ENCODE measurements around the gene PCGF1. TPM values are rescaled to one million over a fixed set of nuclear protein-coding genes. Genes with fewer than 3 reads are reported as not detected.

Gene PCGF1
- total and polyA plus RNA-seq, 2 of the 13 experiments (the other 11 are each of a cell fraction or from before 2014, with no cell fraction given) = 20.4 to 22.6 TPM

DNA sequence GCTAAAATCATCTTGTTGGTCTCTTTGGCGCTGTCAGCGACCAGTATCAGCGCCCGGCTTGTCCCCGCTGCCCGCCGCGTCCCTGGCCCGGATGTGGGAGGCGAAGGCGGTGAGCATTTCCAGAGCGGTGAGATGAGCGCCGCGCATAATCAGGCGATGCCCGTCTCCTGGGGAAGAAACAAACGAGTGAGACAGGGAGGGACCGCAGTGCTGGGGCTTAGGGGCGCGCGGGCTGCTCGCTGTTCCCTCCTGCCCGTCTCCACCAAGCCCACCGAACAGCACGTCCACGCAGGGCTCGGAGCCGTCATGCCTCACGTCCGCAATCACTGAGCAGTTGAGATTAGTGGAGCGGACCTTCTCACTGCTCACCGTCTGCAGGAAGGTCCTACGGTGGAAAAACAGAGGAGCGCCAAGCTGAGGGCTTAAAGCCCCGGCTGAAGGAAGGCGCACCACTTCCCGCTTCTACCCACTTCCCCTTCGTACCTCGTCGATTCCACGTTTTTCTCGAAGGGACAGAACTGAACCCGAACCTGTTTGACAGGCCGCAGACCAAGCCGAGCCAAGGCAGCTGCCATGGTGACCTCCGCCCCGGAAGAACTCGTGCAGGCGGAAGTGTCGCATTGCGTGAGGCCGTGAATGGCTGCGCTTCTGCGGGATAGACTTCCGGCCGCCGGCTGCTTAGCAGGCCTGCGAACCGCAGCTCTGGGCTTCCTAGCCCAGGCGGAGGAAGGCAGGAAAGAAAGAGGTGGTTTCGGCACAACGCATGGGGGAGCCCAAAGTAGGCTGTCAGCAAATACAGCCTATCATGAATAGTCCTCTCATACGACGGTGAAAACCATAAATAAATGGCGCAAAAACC is 35.2 kb downstream of the PCGF1 start, which contains the start of gene MRPL53 (continued):
- TF ChIP-seq ZNF749 (CRISPR knock-in tag; IDR thresholded peaks at IDR 0.05; ENCODE audit: borderline replicate concordance) = peak; percentile 99
- TF ChIP-seq PHB2 (IDR thresholded peaks at IDR 0.05; ENCODE audit: partially characterized antibody) = no peak
- peak; percentile 82 for TF ChIP-seq SMAD3 (CRISPR knock-in tag; IDR thresholded peaks at IDR 0.05)
- TF ChIP-seq ZNF354B (CRISPR knock-in tag; IDR thresholded peaks at IDR 0.05) = peak; percentile 57; the same call in 1 of the 2 replicates
- TF ChIP-seq, protein P1, sequence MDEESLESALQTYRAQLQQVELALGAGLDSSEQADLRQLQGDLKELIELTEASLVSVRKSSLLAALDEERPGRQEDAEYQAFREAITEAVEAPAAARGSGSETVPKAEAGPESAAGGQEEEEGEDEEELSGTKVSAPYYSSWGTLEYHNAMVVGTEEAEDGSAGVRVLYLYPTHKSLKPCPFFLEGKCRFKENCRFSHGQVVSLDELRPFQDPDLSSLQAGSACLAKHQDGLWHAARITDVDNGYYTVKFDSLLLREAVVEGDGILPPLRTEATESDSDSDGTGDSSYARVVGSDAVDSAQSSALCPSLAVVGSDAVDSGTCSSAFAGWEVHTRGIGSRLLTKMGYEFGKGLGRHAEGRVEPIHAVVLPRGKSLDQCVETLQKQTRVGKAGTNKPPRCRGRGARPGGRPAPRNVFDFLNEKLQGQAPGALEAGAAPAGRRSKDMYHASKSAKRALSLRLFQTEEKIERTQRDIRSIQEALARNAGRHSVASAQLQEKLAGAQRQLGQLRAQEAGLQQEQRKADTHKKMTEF (CRISPR knock-in tag; IDR thresholded peaks at IDR 0.05) = peak; percentile 95
- no peak for TF ChIP-seq FLYWCH1 (CRISPR knock-in tag; IDR thresholded peaks at IDR 0.05)
- TF ChIP-seq ELF4 (CRISPR knock-in tag; IDR thresholded peaks at IDR 0.05; ENCODE audit: borderline replicate concordance) = peak; percentile 93; the same call in 1 of the 2 replicates
- TF ChIP-seq, protein P2, sequence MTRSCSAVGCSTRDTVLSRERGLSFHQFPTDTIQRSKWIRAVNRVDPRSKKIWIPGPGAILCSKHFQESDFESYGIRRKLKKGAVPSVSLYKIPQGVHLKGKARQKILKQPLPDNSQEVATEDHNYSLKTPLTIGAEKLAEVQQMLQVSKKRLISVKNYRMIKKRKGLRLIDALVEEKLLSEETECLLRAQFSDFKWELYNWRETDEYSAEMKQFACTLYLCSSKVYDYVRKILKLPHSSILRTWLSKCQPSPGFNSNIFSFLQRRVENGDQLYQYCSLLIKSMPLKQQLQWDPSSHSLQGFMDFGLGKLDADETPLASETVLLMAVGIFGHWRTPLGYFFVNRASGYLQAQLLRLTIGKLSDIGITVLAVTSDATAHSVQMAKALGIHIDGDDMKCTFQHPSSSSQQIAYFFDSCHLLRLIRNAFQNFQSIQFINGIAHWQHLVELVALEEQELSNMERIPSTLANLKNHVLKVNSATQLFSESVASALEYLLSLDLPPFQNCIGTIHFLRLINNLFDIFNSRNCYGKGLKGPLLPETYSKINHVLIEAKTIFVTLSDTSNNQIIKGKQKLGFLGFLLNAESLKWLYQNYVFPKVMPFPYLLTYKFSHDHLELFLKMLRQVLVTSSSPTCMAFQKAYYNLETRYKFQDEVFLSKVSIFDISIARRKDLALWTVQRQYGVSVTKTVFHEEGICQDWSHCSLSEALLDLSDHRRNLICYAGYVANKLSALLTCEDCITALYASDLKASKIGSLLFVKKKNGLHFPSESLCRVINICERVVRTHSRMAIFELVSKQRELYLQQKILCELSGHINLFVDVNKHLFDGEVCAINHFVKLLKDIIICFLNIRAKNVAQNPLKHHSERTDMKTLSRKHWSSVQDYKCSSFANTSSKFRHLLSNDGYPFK (CRISPR knock-in tag; IDR thresholded peaks at IDR 0.05; ENCODE audit: borderline replicate concordance) = peak; percentile 96
- TF ChIP-seq SP1 (IDR thresholded peaks at IDR 0.05) = no peak
- TF ChIP-seq SP1 (CRISPR knock-in tag; IDR thresholded peaks at IDR 0.05) = peak; percentile 85
- TF ChIP-seq TAF15 (IDR thresholded peaks at IDR 0.05; ENCODE audit: low read depth, low read length, poor library complexity, severe bottlenecking) = peak; percentile 99
- TF ChIP-seq AGO2 (optimal IDR thresholded peaks at IDR 0.05; ENCODE audit: low read depth, low read length) = peak; percentile 100
- TF ChIP-seq POGZ (CRISPR knock-in tag; IDR thresholded peaks at IDR 0.05) = peak; percentile 83
- TF ChIP-seq EP300 (IDR thresholded peaks at IDR 0.05; ENCODE audit: low read depth in 2 of 2, low read length in 2 of 2) = peak in 1 of 2 experiments; percentile 54; a peak in 2 of 4 replicates
- TF ChIP-seq EP300 (CRISPR knock-in tag; IDR thresholded peaks at IDR 0.05; ENCODE audit: borderline replicate concordance) = peak; percentile 67
- peak; percentile 96 for TF ChIP-seq MEF2D (CRISPR knock-in tag; IDR thresholded peaks at IDR 0.05)
- peak; percentile 99 for TF ChIP-seq ZNF350 (CRISPR knock-in tag; IDR thresholded peaks at IDR 0.05; ENCODE audit: borderline replicate concordance, low read depth)
- TF ChIP-seq, protein P3, sequence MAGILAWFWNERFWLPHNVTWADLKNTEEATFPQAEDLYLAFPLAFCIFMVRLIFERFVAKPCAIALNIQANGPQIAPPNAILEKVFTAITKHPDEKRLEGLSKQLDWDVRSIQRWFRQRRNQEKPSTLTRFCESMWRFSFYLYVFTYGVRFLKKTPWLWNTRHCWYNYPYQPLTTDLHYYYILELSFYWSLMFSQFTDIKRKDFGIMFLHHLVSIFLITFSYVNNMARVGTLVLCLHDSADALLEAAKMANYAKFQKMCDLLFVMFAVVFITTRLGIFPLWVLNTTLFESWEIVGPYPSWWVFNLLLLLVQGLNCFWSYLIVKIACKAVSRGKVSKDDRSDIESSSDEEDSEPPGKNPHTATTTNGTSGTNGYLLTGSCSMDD (CRISPR knock-in tag; IDR thresholded peaks at IDR 0.05) = peak; percentile 36; the same call in 1 of the 2 replicates
- TF ChIP-seq NFKBIZ (CRISPR knock-in tag; IDR thresholded peaks at IDR 0.05) = peak; percentile 78; the same call in 1 of the 2 replicates
- TF ChIP-seq YEATS4 (CRISPR knock-in tag; IDR thresholded peaks at IDR 0.05; ENCODE audit: borderline replicate concordance) = peak; percentile 97
- peak; percentile 82; the same call in 1 of the 2 replicates for TF ChIP-seq ZNF253 (CRISPR knock-in tag; IDR thresholded peaks at IDR 0.05; ENCODE audit: borderline replicate concordance)
- TF ChIP-seq GPN1 (CRISPR knock-in tag; IDR thresholded peaks at IDR 0.05; ENCODE audit: borderline replicate concordance) = no peak; the same call in 1 of the 2 replicates
- no peak for TF ChIP-seq ZNF569 (CRISPR knock-in tag; IDR thresholded peaks at IDR 0.05; ENCODE audit: borderline replicate concordance)
- 0 out of 2 replicates have a peak, but pooled peaks have one; percentile 61 for TF ChIP-seq RFXANK (CRISPR knock-in tag; IDR thresholded peaks at IDR 0.05)
